ENCODE results near the gene GGT5.
"Not testable (repeated sequence)": the region's sequence is repeated elsewhere in the genome, so short reads cannot be mapped to it uniquely, and the experiment has no call there.

GRCh38 chr22:24253126-24253525 lies 8.2 kb upstream of the GGT5 start:
- TF ChIP-seq, protein P1, sequence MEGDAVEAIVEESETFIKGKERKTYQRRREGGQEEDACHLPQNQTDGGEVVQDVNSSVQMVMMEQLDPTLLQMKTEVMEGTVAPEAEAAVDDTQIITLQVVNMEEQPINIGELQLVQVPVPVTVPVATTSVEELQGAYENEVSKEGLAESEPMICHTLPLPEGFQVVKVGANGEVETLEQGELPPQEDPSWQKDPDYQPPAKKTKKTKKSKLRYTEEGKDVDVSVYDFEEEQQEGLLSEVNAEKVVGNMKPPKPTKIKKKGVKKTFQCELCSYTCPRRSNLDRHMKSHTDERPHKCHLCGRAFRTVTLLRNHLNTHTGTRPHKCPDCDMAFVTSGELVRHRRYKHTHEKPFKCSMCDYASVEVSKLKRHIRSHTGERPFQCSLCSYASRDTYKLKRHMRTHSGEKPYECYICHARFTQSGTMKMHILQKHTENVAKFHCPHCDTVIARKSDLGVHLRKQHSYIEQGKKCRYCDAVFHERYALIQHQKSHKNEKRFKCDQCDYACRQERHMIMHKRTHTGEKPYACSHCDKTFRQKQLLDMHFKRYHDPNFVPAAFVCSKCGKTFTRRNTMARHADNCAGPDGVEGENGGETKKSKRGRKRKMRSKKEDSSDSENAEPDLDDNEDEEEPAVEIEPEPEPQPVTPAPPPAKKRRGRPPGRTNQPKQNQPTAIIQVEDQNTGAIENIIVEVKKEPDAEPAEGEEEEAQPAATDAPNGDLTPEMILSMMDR (IDR thresholded peaks at IDR 0.05): not testable (repeated sequence)
- TF ChIP-seq POLR2AphosphoS5 (IDR thresholded peaks at IDR 0.05; ENCODE audit: insufficient read depth in 1 of 2, low read depth in 1 of 2): not testable (repeated sequence)

Data from vagina (tissue), 2 donors.